Activated T-cell treated with anti-CD3 and anti-CD28 coated beads, Interleukin-2, amount 50 U/mL, for 1 hour (primary cell): Measurements from ENCODE around the gene B4GALT2.

Experiments
- DNase-seq: peaks from one replicate; pipeline ENCODE4 v3.0.0-alpha.2; 2020

Gene B4GALT2

DNA sequence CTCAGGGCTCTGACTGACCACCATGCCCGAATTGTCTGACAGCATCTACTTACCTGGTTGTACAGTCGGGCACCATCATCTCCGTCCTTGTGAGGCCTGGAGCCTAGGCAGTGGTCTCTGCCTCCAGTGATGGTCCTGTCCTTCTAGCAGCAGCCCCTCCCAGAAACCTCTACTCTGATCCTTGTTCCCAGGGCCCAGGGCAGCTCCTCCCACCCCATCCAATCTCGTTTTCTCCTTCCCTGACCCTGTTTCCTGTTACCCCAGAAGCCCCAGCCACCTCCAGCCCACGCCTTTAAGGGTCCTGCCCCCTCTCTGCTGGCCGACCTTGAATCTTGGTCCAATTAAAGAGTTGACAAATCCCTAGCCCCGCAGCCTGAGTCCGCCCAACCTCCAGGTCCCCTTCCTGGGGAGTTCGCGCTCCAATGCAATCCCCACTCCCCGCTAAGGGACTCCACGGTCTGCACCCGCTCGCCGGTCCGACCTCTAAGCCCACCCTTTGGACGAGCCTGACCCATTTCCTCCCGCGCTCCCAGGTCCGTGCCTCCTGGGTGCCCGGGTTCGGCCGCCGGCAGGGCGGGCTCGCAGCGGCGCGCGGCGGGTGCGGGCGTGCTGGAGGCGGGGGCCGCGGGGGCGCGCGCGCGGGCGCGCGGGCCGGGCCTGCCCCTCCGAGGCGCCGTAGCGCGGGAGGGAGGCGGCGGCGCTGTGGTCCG, at the start of gene B4GALT2:
B4GALT2 (plus strand) TSS at position 660 of the 710 bp plus-strand sequence. CDS start 1,951 bp downstream, outside the sequence.
- peak; percentile 46 for DNase-seq

DNA sequence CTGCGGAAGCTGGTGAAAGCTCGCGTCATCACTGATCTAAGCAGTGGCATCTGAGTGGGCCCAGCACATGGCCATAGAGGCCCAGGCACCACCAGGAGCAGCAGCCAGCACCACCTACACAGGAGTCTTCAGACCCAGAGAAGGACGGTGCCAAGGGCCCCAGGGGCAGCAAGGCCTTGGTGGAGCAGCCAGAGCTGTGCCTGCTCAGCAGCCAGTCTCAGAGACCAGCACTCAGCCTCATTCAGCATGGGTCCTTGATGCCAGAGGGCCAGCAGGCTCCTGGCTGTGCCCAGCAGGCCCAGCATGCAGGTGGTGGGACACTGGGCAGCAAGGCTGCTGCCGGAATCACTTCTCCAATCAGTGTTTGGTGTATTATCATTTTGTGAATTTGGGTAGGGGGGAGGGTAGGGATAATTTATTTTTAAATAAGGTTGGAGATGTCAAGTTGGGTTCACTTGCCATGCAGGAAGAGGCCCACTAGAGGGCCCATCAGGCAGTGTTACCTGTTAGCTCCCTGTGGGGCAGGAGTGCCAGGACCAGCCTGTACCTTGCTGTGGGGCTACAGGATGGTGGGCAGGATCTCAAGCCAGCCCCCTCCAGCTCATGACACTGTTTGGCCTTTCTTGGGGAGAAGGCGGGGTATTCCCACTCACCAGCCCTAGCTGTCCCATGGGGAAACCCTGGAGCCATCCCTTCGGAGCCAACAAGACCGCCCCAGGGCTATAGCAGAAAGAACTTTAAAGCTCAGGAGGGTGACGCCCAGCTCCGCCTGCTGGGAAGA, 48.7 kb upstream of the B4GALT2 start:
- DNase-seq = no peak

DNA sequence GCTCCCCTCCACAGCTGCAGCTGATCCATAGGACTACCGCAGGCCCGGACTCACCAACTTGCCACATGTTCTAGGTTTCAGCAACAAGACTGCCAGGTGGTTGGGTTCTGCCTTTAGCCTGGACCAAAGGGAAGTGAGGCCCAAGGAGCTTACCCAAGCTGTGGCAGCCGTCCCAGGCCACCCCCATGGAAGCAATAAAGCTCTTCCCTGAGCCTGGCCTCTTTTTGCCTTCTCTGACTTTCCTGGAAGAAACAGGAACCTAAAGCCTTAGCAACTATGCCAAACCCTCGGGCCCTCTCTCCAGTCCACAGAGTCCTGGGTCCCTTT, 48.1 kb upstream of the B4GALT2 start:
- DNase-seq = no peak

DNA sequence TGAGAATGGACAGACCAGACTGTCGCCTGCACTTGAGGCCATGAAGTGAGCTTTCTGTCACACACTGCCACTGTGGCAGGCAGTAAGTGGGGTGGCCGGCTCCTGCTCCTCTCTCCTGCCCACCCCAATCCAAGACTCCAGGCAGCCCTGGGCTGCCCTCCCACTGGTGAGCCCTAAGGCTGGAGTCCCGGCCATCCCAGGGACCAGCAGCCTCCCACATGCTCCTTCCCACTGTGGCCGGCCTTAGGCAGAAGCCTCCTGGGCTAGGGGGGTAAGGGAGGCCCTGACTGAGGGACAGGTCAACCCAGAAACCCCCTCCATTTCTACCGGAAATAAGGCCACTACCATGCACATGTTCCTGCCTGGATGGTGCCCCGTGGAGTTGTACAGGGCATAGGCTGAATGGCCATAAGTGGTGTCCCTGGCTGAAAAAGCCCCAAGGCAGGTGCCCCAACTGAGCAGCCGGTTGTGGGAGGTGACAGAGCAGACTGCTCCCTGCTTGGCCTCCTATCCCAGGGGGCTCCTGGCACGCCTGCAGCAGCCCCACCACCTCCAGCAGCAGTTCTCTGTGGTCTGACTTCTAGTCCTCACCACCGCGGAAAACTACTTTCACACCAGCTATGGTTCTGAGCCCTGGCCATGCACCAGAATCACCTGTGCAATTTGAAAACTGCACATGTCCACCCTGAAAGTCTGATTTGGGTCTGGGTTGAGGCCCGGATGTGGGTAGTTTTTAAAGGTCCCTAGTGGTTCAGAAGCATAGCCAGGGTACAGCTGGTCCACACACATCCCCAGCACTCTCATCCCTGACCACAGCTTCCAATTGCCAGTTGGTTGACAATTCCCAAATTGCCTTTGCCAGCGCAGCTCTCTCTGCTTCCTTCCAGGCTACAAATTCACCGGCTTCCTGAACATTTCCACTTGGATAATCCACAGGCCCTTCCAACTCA, 47.0 kb upstream of the B4GALT2 start:
- no peak for DNase-seq

DNA sequence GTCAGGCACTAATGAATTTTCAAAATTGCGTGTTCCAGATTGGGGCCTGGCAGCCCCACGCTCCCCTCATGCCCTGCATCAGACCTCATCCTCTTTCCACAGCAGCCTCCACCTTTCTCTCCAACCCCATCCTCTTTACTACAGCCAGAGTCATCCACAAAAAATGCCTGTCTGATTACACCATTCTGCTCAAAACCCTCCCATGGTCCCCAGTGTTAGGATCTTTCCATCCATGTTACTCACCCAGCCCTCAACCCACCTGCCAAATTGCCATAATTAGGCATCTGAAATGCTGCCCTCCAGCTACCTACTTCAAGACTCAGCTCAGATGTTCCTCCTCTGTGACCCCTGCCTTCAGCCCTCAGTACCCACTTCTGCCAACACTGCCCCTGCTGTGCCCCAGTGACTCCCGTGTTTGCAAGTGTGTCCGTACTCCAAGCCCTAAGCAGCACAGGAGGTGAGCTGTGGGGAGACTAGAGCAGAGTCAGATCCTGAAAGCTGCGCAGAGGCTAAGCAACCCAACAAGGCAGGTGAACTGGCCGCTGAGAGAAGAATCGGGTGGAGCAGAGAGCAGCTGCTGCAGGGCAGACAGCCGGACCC, 46.1 kb upstream of the B4GALT2 start:
- no peak for DNase-seq

DNA sequence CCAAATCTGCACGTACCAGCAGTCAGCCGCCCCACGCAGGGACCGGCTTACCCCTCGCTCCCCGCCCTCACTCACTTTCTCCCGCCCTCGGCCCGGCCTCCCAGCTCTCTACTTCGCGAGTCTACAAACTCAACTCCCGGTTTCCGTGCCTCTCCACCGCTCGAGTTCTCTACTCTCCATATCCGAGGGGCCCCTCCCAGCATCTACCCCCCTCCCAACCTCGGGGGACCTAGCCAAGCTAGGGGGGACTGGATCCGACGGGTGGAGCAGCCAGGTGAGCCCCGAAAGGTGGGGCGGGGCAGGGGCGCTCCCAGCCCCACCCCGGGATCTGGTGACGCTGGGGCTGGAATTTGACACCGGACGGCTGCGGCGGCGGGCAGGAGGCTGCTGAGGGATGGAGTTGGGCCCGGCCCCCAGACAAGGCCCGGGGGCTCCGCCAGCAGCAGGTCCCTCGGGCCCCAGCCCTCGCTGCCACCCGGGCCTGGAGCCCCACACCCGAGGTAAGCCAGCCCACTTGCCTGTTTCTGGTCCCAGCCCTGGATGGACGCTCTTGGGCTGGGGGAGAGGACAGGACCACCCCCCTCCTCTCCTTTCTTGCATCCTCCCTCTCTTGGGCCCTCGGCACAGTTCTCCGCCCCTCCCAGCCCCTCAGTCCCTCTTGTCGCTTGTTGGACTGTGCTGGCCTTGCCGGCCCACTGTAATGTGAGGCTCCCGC, 45.5 kb upstream of the B4GALT2 start, which contains the start of gene ARTN:
ARTN (plus strand) TSS at position 416 of the 715 bp plus-strand sequence. CDS start 1,856 bp downstream, outside the sequence.
- no peak for DNase-seq

DNA sequence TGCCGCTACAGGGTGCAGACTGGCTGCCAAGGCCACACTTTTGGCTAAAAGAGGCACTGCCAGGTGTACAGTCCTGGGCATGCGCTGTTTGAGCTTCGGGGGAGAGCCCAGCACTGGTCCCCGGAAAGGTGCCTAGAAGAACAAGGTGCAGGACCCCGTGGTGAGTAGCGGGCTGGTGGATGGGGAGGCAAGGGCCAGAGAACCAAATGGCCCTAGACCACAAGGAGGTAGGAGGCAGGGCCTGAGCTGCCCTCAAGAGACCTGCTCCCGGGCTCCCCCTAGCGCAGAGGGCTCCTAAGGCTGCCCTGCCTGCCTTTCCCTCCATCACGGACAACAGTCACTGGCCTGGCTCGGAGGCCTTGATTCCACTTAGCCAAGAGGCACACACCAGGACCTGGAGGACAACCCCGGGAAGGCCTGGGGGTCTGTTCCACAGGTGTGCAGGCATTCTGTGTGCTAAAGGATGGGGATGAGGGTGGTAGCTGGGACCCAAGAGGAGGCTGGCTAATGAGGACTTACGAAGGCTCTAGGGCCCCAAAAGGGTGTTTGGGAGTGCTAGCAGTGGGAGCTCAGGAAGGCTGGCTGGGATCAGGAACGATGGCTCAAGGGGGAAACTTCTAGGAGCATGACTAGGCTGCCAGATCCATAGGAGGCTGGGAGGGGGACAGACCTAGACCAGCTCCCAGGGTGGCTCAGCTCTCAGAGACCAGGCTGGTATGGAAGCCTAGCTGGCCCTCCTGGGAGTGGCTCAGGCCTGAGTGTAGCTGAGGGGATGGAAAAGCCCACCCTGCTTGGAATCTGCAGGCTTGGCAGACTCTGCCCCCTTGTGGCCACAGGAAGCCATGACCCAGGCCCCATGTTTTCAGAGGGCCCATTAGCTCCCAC, 44.7 kb upstream of the B4GALT2 start:
- peak; percentile 64 for DNase-seq

- DNase-seq = no peak
Observed at GRCh38 chr1:43934986-43935324, 44.1 kb upstream of the B4GALT2 start.

- no peak for DNase-seq
Observed at GRCh38 chr1:43935711-43936427, 43.1 kb upstream of the B4GALT2 start.

- no peak for DNase-seq
Observed at GRCh38 chr1:43936431-43937151, 42.4 kb upstream of the B4GALT2 start.

DNA sequence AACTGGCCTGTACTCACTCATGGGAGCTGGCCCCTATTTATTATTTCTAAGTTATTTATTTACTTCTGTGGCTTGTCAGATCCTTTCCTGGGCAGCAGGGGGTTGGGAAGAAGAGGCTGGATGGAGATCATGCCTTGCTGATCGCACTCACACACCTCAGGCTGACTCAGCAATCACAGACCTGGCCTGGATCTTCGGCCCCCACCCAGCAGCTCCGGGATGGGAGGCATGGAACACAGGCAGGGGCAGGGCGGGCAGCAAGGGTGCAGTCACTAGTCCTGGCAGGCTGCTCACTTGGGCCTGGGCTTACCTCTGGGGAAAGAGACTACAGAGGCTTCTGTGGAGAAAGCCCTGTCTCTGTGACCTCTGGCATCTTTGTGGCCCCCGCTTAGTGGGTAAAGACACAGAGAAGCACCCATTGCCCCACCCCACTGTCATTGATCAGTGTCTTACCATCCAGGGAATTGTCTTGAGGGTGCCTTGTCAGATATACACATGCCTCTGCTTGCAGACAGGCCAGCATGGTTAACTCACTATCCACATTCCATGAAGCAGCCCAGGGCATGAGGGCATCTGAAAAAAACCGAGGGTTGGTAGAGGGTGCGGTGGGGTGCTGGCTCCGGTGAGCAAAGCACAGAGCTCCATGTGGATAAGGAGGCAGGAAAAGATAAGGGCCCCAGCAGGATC, 41.7 kb upstream of the B4GALT2 start:
- DNase-seq = no peak

DNA sequence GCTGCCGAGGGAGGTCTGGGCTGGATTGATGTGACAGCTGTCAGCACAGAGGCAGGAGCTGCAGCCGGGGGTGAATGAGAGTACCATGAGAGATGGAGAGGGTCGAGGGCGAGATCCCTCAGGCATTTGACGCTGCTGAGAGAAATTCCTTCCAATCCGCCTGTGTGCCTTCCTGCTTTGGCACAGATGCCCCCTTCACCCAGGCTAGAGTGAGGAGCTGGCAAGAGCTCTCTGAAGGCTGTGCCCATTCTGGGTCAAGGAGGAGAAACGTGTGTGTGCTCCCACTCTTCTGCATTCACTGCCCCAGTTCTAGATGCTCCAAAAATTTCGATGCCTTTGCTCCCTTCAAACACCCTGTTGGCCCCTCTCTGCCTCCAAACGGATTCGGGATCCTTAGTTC, 40.6 kb upstream of the B4GALT2 start:
- no peak for DNase-seq

DNA sequence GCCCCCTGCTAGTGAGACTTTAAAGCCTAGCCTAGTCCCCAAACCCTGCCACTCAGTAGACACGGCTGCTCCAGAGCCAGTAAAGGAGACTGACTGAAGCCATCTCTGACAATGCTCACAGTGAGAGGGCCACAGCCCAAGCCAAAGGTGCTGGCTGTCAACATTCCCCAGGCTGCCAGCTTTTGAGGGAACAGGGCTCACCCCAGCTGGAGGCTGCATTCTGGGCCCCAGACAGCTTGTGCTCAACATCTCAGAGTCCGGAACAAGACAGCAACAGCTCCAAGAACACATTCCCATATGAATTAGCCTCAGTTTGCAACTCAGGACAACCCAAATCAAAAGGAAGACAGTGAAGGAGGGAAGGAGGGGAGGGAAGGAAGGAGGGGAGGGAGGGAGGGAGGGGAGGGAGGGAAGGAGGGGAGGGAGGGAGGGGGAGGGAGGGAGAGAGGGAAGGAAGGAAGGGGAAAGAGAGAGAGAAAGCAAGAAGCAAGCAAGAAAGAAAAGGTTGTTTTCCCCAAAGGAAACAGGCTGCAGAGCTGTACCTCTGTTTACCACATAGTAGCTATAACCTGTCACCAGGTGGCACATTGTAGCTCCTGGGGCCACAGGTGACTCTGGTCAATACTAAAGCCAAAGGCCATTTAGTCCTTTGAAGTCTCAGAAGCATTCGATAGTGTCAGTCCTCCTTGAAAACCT, 40.0 kb upstream of the B4GALT2 start:
- no peak for DNase-seq

DNA sequence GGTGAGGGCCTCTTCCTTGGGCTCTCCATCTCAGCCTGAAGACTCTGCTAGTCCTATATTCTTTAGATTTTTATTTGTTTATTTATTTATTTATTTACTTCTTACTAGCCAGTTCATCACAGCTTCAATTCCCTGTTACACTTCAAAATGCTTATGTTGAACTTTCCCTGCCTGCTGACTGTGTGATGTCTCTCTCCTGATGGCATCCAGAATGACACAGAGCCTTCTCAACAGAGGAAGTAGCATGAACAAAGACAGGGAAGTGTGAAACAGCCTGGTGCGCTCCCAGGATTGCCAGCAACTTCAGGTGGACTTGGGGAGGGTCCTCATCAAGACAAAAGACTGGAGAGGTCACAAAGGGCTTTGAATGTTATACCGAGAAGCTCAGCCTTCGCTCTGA, 36.6 kb upstream of the B4GALT2 start:
- DNase-seq = no peak

DNA sequence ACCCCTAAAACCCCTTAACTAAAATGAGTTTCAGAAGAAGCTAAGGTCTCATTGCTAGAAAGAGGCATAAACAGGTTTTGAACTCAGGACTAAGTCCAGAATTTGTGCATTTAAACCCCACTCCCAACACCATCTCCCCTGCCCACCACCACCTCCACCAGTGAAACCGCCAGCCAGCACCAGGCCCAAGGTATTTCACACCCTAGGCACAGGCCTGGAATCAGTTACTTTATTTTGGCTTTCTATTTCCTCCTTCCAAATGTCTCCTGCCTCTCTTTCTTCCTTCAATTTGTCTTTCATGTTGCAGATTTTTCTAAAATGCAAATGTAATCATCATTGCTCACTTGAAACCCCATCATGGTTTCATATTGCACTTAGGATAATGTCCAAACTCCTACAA, 34.1 kb upstream of the B4GALT2 start:
- DNase-seq = no peak

GRCh38 chr1:43945674-43946235, 33.3 kb upstream of the B4GALT2 start:
- no peak for DNase-seq

GRCh38 chr1:43946236-43947060, 32.6 kb upstream of the B4GALT2 start, which contains the start of gene IPO13:
TSS of gene IPO13 (plus strand) at chr1:43946950. CDS start at chr1:43947601, 651 bp downstream.
- peak; percentile 99 for DNase-seq
